HG02885 (cell line): ENCODE results near the gene ZNF274.
"Not testable (repeated sequence)": the region's sequence is repeated elsewhere in the genome, so short reads cannot be mapped to it uniquely, and the experiment has no call there.

ENCODE experiments used
- ATAC-seq: cut with Tn5 transposase; IDR thresholded peaks from one replicate; pipeline ENCODE4 v1.9.1; 2021; ENCODE audit warnings: mild to moderate bottlenecking; ENCODE audit not compliant: unreplicated experiment, poor library complexity

Gene ZNF274

DNA sequence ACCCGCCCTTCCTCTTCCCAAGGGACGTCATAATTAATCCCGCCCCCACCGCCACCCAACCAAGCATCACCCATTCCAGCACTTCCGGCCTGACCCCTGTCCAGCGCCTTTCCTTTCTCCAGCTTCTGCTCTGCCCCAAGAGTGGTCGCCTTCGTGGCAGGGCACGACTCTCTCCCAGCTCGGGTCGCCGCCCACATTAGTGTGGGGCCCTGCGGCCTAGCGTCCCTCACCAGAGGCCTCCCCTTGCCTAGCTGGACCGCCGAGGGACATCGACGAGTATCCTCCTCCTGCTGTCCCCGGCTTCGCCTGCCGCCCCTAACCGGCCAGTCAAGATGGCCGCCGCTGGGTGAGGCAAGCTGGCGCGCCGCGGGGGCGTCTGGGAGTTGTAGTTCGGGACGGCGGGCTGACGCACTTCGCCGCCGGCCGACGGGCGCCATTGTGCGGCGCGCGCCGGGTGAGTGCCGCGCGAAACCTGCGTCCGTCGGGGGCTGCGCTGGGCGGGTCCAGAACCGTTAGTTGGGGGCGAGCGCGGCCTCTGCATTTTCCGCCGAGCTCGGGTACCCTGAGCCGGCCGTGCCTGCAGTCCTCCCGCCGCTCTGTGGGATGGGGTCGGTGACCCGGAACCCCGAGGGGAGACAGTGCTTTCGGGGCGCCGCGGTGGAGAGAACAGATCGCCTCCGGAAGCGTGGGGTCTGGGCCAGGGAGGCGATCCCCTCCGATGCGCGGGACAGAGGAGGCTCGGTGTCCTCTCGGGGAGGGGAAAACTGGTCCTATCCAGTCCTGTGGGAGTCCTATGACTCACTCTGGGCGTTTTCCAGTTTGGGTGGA lies at the start of gene ZNF274:
Gene ZNF274, plus strand, starts transcription at position 73 of the 828 bp plus-strand sequence. CDS start 905 bp downstream, outside the sequence.
- ATAC-seq = peak; percentile 88

DNA sequence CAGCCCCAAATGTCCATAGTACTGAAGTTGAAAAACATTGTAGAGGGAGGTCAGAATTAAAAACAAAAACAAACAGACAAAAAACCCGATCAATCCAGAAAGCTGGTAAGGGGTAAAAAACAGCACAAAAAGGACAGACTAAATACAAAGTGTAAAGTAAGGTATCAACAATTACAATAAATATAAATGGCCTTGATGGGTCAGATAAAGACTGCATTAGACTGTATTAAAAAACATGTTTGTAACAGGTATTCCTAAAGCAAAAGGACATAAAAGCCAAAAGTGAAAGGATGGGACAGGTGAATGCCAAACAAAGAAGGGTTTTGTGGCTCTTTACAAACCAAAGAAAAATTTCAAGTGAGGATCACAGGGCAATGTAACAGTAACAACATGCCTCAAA lies 48.6 kb upstream of the ZNF274 start:
- no peak for ATAC-seq

DNA sequence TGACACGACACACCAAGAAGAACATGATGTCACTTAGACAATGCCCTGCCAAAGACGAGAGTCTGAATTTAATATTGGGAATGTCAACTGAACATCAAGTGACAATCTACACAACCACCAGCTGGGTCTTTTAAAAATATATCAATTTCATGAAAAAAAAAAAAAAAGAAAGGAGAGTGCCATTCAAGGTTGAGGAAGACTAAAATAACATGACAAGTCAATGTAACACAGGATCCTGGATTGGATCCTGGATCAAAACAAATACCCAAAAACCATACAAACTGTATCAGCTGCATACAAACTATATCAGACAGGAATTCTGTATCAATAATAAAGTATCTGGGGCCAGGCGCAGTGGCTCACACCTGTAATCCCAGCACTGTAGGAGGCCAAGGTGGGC lies 37.0 kb upstream of the ZNF274 start:
- ATAC-seq = no peak

DNA sequence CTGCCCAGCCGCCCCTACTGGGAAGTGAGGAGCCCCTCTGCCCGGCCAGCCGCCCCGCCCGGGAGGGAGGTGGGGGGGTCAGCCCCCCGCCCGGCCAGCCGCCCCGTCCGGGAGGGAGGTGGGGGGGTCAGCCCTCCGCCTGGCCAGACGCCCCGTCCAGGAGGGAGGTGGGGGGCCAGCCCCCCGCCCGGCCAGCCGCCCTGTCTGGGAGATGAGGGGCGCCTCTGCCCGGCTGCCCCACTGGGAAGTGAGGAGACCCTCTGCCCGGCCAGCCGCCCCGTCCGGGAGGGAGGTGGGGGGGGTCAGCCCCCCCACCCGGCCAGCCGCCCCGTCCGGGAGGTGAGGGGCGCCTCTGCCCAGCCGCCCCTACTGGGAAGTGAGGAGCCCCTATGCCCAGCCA lies 35.4 kb upstream of the ZNF274 start:
- ATAC-seq = not testable (repeated sequence)

DNA sequence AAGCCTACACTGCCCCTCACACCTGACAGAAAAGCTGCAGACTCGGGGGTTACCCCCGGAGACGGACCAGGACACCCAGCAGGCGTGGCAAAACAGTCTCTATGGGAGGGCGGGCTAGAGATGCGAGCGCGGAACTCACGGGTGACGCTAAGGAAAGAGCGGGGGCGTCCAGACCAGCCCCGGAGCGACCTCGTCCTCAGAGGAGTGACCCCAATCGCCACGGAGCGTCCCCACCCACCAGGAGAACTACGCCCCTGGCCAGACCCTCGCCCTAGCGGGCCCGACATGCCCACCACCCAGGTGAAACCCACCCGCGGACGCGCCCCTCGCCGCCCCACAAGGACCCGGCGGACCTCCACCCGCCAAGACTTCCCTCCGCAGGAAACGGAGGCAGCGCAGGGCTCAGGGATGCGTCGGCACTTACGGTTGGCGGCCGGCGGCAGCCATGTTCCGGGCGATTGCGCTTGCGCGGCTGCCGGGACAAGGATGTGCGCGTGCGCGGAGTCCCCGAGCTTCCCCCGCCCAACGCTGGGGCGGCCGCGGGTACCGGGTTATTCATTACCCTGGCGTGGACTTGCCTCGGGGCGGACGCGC lies 32.4 kb upstream of the ZNF274 start, which contains the start of gene ZNF329:
Gene ZNF329, minus strand, starts transcription at position 462 of the 594 bp plus-strand sequence. CDS start 21,286 bp downstream, outside the sequence.
- peak; percentile 79 for ATAC-seq

DNA sequence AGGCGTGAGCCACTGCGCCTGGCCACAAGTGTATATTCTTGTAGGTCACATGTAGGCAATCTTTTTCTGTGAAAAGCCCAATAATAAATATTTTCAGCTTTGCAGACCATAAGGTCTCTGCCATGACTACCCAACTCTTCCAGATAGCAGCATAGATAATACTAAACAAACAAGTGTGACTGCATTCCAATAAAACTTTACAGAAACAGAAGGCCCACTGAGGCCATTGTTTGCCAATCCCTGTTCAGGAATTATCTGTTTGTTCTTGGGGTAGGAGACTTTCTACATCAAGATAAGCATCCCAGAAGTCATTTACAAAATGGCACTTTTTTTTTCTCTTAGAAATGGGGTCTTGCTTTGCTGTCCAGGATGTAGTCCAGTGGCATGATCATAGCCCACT lies 29.5 kb upstream of the ZNF274 start:
- no peak for ATAC-seq

DNA sequence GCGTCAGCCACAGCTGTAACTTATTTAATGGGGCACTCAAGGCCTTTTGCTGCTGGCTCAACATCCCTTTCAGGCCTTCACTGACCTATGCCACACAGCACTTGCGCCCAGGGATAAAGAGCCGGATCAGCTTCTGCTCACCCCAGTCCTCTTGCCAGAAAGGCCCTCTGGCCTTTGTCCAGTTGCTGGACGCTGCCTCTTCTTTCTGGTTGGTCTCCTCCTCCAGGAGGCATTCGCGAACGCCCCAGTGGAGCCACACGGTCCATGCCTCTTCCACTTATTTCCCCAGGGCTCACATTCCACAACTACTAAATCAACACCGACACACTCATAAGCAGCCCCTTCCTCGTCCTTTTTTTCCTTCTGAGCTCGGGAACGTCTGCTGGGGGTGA lies 28.6 kb upstream of the ZNF274 start:
- ATAC-seq = no peak

DNA sequence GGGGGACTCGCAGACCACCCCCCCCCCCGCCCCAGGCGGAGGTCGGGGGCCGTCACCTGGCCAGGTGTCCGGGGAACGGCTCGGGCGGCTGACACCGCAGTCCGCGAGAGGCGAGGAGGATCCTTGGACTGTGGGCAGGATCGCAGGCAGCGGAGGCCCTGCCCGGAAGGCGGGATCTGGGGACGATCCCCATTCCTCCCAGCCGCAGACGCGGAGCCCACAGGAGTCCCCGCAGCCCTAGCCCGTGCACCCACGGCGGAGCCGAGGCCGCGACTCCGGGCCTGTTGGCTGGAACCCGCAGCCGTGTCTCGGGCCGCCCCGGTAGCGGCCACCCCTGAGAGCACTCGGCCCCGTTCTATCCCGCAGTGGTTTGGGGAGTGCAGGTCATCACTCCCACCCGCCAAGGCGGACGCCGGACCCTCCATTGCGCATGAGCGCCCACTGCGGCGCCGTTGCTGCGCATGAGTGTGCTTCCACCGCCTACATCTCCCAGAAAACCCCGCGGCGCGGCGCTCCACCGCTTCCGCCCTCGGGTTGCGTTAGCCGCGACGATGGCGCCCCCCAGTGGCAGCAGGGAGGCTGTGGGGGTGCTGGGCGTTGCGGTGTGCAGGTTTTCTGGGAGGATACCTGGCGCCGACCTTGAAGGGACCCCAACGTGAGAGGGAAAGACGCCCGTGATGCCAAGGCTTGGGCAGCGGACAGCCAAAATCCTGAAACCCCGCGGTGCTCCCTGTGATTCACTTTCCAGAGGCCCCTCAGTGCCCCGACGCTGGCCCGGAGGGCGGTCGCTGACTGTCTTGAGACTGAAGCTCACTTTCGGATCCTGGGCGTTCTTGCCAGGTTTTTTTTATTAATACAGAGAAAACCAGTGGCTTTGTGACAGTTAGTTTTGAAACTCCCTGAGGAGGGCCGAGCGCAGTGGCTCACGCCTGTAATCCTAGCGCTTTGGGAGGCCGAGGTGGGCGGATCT lies 27.9 kb upstream of the ZNF274 start:
- ATAC-seq = no peak

DNA sequence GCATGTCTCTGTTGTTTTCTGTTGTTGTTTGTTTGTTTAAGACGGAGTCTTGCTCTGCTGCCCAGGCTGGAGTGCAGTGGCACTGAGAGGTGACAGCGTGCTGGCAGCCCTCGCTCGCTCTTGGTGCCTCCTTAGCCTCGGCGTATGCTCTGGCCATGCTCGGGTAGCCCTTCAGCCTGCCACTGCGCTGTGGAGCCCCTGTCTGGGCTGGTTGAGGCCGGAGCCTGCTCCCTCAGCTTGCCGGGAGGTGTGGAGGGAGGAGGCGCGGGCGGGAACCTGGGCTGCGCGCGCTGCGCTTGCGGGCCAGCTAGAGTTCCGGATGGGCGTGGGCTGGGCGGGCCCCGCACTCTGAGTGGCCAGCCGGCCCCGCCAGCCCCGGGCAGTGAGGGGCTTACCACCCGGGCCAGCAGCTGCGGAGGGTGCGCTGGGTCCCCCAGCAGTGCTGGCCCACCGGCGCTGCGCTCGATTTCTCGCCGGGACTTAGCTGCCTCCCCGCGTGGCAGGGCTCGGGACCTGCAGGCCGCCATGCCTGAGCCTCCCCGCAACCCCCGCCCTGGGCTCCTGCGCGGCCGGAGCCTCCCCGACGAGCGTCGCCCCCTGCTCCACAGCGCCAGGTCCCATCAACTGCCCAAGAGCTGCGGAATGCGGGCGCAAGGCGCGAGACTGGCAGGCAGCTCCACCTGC lies 25.7 kb upstream of the ZNF274 start:
- no peak for ATAC-seq

DNA sequence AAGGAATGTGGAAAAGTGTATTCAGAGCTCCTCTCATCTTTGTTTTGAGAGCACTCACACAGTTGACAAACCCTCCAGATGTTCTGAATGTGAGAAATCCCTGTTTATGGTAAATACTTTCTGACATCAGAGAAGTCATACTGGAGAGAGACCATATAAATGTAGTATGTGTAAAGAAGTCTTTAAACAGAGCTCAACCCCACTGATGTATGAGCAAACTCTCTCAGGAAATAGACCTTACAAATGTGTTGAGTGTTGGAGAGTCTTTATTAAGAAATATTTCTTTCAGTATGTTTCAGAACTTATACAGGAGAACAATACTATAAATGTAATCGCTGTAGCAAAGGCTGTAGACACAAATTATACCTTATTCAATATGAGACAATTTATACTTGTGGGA lies 16.6 kb upstream of the ZNF274 start:
- no peak for ATAC-seq

DNA sequence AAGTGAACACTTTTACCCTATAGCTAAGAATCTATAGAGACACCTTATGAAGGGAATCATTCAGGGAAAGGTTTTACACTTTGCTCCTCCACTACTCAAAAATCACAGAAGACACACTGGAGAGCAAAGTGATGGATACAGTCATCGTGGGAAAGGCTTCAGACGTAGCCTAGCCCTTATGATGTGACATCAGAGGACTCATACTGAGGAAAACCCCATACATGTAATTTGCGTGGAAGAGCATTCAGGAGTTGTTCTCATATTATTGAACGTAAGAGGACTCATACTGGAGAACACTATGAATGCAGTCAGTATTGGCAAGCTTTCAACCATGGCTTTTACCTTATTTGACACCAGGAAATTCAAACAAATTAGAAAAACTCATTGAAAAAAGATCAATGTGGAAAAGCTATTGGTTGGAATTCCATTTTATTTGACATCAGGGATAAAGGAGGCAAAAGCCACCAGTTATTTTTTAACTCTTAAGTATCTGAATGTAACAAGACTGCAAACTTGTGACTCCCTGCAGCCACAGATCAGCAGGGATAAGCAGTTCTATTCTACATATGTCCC lies 16.1 kb upstream of the ZNF274 start:
- no peak for ATAC-seq

DNA sequence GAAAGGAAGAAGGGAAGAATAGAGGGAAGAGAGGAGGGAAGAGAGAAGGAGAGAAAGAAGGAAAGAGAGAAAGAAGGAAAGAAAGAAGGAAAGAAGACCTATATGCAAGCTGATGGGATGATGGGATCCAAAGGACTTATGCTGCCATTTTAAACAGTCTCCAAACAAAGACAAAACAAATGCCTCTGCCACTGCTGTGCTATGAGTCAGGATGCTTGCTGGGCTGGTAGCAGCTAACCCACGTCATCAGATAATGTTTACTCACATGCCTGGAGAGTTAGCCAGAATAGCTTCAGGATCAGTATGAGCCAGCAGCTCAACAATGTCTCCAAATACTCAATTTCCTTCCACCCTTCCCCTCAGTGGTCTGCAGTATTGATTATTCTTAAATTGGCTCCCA lies 12.0 kb upstream of the ZNF274 start:
- ATAC-seq = no peak

DNA sequence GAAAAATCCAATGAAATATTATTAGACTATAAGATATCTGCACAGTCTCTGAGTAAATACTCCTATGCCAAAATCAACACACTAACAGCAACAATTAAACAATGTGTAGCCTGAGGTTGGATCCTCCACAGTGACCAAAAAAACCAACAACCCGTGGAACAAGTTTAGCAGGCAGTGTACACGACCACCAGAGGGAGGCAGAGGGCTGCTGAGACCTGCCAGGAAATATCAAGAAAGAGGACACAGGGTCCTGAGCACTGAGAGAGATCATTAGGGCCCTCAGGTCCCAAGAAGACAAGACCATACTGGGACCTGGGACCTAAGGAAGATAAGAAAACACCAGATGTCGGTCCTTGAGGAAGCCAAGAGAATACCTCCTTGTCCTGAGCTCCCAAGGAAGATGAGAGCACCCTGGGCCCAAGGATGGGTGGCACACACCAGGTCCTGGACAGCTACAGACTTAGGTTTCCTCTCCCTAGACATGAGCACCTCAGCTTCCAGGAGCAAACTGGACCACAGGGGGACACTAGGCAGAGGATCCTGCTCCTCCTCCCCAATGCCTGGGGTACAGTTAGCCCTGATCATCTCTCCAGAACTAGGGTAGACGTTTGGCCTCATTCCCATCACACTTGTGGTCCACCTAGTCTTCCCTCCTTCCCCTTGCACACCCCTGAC lies 822 bp upstream of the ZNF274 start:
- ATAC-seq = no peak

DNA sequence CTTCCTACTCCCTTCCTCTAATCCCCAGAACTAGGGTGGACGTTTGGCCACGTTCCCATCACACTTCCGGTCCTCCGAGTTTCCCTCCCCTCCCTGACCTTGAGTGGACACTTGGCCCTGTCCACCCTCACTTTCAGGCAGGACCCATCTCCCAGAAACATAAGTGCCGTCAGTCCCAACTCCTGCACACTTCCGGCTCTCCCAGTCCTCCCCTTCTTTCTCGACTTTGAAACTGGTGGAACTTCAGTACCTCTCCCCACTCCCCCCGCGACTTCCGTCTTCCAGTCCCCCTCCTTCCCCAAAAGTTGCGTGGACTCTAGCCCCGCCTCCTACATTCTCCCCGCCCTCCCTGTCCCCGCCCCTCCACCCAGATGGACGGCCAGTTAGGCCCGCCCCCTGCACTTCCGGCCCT lies 278 bp upstream of the ZNF274 start:
- ATAC-seq = peak; percentile 69

DNA sequence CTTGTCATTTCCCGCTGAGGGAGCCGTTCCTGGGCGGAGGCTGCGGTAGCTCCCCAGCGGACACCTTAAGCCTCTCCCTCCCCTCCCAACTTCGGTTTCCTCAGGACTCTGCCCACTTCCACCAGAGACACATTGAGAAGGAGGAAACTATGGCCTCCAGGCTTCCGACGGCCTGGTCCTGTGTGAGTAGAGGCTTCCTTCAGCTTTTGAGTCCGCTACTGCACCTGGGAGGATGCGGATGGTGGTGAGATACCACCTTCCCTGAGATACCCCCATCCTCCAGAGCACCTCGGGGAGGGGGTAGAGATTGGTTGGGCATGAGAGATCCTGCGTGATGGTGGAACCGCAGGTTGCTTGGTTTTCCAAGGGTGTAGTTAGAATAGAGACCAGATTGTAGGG lies 955 bp downstream of the ZNF274 start:
- no peak for ATAC-seq

DNA sequence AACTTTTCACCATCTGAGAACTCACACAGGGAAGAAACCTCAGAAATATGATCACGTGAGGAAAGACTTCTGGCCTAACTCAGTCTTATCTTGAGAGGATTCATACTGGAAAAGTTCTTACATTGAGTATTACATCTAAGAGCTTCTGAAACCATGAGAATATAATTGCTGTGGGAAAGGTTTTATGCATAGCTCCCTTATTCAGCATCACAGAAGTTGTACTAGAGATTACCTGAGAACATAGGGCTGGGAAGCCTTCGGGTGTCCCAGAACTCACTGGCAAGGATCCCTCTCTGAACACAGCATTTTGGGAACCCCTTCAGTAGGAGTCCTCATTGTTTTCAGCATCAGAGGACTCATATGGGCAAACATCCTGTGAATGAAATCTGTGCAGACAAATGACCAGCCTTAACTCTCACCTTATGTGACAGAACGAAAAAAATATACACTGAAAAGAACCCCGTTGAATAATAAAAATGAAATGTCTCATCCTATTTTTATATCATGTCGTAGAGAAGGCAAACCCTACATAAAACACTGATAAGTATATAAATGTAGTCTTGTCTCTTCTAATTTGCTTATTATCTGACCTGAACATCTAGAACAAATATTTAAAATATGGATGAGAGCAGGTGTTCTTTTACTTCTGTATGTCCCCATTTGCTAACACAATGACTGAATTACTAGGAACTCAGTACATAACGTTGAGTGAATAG lies 14.2 kb downstream of the ZNF274 start:
- no peak for ATAC-seq

DNA sequence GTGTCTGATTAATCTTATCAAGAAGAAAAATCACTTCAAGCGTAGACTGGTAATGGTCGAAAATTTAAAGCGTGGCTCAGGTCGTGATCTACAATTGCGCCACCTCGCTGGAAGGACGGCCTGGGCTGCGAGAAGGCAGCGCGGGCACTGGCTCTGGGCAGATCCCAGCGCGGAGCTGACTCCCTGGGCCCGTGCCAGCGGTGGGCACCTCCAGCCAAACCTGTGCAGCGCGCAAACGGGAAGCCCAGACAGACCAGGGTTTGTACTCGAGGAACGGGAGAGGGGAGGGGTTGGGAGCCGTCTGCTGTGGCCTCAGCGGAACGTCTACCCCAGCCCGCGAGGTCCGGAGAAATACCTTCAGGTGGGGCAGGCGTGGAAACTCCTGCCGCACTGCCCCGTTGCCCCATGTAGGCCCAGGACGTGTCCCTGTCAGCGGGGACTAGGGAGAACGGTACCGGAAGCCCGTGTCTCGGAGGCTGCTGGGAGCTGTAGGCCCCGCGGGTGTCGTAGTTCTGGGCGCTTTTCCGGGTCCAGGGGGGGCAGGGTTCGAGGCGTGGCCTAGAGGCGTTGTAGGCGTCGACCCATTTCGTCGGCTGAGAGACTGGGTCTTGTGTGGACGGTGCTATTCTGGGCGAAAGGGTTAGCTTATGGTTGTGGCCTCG lies 21.1 kb downstream of the ZNF274 start:
- ATAC-seq = no peak

DNA sequence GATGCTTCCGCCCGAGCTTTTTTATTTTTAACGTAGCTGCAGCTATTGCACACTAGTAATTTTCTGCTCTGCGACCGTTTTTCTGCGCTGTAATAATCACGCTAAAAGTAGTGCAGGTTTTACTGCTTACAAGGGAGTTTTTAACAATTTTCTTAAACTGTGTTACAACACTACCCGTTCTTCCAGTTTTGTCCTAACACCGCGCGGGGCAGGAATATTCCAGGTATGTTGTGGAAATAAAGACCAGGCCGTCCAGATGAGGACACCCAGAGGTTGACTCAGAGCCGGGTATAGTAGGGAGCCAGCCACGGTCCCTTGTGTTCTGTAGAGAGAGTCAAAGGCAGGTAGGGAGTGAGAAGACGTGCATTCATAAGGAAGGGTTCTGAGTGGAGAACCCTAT lies 21.7 kb downstream of the ZNF274 start:
- no peak for ATAC-seq
